ENCODE measurements around the gene KIF26B.

Gene KIF26B

GRCh38 chr1:245133995-245134715 is 20.6 kb upstream of the KIF26B start:
- DNase-seq = no peak

DNA sequence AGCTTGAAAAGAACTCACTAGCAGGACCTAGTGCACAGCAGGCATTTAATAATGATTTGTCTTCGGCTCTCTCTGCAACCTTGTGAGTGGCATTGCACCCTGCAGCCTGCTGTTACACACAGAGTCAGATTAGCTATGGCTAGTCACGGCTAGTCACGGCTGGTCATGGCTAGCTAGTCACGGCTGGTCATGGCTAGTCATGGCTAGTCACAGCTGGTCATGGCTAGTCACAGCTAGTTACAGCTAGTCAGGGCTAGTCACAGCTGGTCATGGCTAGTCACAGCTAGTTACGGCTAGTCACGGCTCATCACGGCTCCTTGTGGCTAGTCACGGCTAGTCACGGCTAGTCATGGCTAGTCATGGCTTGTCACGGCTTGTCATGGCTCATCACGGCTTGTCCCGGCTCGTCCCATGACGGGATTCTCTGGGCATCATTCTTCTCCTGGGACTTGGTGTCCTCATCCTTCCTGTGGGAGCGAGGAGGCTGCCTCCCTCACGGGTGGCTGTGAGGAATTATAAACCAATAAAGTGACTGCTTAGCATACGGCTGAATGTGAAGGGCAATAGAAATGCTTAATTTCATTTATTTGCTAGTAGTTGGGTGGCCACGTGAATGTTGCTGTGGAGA is 12.5 kb upstream of the KIF26B start:
- no peak for DNase-seq

- DNase-seq = no peak
Measured at GRCh38 chr1:245142976-245143375, 11.8 kb upstream of the KIF26B start.

- DNase-seq = no peak
Measured at GRCh38 chr1:245143849-245144248, 10.9 kb upstream of the KIF26B start.

GRCh38 chr1:245148069-245148468 is 6.7 kb upstream of the KIF26B start:
- DNase-seq = no peak

- DNase-seq = no peak
Measured at GRCh38 chr1:245148861-245149260, 5.9 kb upstream of the KIF26B start.

GRCh38 chr1:245153081-245153551 is 1.7 kb upstream of the KIF26B start:
- peak; percentile 47 for DNase-seq

DNA sequence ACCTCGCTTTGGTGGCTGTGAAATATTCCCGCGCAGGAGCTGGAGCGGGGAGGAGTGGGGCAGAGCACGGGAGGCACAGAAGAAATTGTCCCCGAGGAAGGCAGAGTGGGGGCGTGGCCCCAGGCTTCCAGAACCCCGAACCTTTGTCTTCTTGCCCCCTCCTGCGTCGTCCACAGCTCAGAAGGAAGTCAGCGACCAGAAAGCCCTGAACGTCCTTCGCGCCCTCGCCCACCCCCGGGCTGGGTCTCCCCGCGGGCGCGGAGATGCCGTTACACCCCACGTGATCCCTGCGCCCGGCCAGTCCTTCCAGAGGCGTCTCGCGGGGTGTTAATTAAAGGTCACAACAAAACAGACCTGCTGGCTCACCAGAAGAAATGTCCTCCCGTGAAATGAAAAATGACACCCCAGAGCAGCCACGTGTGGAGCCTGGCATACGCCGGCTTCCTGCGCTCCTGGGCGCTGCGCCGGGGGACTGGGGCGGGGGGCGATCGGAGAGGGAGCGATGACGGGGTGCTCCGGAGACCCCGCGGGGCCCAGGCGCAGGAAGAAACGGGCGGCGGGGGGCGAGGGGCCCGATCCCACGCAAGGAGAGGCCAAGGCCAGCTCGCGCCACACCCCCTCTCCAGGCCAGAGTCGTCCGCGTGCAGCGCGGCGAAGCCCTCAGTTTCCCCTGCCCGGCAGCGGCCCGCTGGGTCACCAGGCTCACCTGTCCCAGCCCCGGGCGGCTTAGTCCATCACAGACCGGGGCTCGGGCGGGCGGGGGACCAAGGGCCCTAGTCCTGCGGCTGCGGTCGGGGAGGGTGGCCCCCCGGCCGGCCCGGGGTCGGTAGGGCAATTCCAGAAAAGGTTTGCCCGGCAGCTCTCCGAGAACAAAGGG is 995 bp upstream of the KIF26B start:
- no peak for DNase-seq

DNA sequence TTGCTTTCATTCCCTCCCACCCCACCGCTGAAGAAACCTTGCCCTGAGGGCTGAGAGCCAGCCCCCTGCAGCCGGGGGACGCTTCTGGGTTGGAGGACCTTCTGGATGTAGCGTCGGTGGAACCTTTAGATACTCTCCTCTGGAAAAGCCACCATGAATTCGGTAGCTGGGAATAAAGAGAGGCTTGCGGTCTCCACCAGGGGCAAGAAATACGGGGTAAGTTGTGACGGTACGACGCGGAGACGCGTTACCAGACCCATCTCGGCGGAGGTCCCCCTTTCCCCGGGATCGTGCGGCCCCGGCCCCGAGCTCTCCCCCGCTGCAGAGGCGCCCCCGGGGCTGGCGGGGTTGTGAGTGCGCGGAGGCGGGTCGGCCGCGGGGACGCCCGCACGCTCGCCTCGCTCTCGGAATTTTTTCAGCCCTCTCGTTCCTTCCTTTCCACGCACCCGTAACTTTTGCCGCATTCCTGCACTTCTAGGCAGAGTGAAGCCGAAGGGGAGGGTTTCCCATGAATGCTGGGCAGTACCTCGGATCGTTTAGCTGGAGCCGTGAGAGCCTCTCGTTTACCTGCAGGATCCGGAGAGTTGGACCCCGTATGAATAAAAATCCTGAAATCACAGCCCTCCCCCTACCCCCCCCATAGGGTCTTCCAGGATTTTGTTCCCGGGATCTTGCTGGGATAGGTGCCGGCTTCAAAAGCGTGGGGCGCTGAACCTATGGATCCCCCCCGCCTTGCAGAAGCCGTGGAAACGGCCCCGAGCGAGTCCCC is 671 bp downstream of the KIF26B start:
- DNase-seq = peak; percentile 10

DNA sequence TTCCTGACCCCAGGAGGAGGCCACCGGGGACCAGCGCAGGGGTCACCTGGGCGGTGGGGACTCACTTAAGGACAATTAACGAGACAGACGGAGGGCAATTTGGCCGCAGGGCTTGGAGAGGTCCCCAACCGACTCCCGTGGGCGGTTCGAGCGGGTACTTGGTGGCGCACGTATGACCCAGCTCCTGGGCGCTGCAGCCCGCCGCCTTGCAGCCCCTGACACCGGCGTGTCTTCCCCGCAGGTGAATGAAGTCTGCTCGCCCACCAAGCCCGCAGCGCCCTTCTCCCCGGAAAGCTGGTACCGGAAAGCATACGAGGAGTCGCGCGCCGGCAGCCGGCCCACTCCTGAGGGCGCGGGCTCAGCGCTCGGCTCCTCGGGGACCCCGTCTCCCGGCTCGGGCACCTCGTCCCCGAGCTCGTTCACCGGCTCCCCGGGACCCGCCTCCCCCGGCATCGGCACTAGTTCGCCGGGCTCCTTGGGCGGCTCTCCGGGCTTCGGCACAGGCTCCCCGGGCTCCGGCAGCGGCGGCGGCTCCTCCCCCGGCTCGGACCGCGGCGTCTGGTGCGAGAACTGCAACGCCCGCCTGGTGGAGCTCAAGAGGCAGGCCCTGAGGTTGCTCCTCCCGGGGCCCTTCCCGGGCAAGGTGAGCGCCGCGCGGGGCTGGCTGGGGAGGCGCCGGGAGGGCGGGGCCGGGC is 1.4 kb downstream of the KIF26B start:
- DNase-seq = peak; percentile 65

DNA sequence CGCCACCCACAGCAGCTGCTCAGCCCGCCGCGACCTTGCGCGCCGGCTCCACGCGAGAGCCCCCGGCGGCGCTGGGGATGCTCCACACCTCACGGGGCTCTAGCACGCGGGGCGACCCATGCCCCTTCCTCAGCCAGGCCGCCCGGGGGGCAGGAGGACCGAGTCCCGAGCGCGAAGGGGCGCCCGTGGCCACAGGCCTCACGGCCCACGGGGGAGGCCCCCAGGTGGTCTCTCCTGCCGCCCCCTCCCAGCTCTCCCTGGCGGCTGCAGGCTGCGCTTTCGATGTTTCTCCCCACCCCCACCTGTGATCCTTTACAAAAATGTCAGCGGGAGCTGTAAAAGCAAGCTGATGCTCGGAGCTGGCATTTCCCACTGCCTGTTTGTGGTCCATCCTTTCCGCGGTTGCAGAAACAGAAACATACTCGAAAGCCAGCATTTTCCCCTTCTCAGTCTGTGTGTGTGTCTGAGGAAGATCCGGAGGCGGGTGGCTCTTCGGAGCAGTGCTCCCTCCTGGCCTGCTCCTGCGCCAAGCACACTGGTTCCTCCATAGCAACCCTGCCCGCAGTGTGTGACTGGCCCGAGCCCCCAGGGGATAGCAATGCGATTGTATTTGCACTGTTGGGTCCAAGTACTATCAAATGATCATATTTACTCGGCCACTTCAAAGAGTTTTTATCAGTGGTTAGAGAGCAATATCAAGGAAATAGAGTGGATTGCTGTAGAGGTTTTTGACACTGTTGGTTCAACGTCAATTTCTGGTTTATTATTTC is 2.1 kb downstream of the KIF26B start:
- peak; percentile 42 for DNase-seq

DNA sequence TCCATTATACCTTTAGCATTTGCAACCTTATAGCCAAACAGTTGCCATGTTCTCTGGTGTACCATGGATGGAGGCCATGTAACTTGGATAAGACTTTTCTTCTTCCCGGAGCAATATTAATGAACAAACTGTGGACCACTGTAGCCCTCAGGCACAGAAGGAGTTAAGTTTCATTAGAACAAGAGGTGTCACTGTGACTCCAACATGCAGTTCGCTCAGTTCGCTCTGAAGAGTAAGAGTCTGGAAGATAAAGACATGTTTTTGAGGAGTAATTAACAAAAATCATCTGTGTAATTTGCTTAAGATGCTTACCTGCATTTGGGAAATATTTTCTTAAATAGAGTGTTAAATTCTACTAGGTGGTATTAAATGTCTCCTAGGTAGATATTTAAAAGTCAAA is 4.1 kb downstream of the KIF26B start:
- DNase-seq = no peak

DNA sequence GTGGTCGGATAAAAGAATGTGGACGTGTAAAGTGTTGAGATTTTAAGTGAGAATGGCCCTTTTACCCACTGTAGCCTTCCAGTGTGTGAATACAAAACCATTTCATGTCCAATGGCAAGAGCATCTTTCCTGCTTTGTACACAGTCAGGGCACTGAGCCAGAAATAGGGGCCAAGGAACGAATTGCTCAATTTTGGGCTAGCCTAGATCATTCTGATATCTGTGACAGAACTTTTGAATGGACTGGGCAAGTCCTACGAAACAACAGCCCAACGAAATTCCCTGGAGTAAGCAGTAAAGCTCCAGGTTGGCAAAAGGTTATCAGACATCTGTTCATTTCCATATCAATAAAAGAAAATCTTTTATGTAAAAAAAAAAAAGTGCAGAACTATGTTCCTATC is 5.5 kb downstream of the KIF26B start:
- no peak for DNase-seq

DNA sequence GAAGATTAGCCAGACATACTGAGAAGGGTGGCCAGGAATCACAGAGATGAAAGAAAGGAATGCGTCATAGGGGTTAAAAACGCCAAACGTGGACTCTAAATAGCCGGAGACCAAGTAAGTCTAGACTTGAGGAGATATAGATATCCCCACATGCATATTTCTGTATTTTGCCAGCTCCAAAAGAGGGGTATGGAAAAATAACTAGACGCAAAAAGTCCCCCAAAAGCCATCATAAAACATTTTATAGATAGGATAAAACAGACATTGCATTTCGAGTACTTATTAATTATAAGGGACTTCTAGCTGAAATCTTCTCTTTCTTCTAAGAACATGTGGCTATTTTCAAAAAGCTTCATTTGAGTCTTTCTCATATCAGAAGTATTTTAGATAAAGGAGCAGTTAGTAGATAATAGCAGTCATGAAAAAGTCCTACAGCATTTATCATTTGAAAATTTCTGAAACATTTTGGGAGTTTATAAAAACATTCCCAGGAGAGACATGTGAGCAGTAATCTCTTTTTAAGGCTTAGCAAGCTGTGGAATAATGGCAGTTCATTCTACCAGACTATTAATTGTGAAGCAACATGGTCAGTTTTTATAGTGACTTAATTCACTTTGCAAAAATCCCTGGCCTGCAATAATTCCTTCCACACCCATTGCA is 6.1 kb downstream of the KIF26B start:
- no peak for DNase-seq

DNA sequence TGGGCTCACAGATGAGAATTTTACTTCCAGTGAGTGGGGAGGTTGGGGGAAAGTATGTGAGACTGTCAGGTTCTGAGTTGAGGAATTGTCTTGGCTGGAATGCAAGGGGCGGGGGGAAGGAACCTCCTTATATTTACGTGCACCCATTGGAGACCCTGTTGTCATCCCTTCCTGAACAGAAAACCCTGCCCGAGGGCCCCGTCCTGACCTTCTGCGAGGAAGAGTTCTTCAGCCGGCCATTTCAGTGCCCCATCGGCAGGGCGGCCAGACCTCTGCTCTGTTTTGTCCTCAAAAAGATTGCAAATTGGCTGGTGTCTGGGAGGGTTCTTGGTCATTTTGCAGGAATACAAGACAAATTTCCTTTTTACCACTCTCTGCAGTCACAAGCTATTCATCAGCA is 7.1 kb downstream of the KIF26B start:
- DNase-seq = no peak

DNA sequence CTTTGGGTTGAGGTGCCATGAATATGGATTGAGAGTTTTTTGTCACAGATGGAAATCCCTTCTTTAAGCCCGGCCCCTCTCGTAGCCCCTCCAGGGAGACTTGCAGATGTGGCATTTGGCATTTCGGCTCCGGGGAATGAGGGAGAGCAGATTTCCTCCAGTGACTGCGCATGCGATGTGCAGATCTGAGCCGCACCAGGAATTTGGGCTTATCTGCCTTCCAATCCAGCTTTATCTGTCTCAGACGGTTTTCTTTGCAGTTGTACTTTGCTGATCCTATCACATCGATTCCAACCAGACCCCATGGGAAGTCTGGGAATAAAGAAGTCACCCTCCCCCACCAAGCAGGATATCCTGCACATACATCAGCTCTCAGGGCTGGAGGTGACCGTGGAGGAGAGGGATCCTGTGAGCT is 11.7 kb downstream of the KIF26B start:
- DNase-seq = no peak

GRCh38 chr1:245168086-245168485 is 13.3 kb downstream of the KIF26B start:
- DNase-seq = no peak

DNA sequence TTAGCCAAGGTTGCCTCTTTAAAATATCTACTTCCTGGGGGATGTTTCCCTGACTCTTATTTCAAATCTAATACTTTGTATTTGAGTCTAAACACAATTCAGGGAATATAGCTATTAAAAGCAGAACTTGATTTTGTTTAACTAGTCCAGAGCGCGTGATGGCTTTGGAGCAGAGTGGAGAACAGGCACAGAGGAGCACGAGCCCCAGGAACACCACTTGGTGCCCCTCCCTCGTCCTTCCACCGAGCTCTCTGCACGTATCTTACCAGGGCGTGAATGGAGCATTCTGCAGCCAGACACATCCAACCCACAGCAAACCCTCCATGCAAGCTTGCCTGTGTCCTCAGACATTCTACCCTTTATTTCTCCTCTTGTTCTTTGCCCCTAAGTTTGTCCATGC is 14.1 kb downstream of the KIF26B start:
- no peak for DNase-seq

DNA sequence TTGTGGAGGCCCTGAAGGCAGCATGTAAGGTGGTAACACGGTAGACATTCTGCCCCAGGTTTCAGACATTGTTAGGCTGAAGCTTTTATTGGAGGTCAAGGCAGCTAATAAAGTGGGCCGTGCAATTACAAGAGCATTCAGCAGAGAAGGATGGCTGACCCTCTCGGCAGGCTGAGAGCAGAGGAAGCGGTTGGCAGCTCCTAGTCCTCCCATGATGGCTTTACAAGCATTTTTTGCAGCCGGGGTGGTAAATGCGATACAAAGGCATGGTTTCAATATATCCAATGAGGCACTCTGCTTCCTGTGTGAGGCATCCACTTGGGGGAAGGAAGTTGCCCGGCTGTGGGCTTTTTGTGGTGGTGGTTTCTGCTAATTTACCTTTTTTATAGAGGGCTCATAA is 14.6 kb downstream of the KIF26B start:
- DNase-seq = no peak

- no peak for DNase-seq
Measured at GRCh38 chr1:245172026-245172425, 17.2 kb downstream of the KIF26B start.

DNA sequence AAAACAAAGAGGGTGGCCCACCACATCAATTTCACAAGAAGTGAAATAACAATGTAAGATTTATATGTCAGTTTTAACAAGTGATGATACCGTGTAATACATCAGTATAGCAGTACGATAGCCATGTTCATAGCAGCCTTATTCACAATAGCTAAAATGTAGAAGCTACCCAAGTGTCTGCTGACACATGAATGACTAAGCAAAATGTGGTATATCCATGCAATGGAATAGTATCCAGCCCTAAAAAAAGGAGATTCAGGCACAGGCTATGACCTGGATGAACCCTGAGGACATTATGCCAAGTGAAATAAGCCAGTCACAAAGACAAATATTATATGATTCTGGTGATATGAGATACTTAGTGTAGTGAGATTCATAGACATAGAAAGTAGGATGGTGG is 18.0 kb downstream of the KIF26B start:
- no peak for DNase-seq

All from NCI-H510A treated with DMSO at 0.1 percent for 48 hours (cell line).